ENCODE measurements around the gene KLHL22.

DNA sequence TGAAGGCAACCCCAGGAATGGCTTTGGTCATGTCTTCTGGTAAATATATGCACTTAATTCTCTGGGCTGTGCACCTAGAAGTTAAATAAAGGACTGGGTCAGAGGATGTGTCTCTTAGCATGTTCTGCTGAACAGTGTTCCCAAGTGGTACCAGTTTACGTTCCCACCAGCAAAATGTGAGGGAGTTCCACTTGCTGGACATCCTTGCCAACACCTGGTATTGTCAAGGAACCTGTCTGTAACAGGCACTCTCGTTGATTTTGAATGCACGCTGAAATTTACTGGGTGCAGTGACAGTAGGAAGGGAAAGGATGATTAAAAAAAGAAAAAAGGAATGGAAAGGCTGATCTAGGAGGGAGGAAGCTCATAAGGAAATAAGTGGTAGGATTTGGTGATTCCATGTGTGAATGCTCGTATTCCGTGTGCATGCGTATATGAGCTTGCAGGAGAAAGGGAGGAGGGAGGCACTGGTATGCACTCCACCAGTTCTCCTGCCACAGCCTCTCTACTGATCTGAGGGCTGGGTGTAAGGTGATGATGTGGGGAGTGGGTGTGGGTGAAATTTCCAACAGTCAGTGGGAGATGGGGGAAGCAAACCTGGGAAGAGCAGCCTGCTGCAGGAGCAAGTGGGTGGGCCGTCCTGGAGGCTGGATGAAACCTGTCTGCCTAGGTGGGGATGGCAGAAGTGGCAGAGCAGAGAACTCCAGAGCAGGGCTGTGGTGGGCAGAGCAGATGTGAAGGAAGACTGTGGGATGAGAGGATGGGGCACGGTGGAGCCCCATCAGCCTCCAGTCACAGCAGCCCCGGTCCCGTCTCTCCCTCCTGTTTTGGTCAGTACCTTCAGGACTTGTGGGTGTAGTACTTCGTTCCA, 26.8 kb upstream of the KLHL22 start:
- TF ChIP-seq POLR2A (IDR thresholded peaks at IDR 0.05; ENCODE audit: low read depth, low read length): peak; percentile 18; the same call in 1 of the 2 replicates
- no peak for TF ChIP-seq POU2F2 (IDR thresholded peaks at IDR 0.05; ENCODE audit: low read depth, low read length)
- TF ChIP-seq POLR2AphosphoS5 (IDR thresholded peaks at IDR 0.05; ENCODE audit: low read depth, low read length): no peak
- TF ChIP-seq SPI1 (IDR thresholded peaks at IDR 0.05; ENCODE audit: low read depth, low read length): no peak
- no peak for TF ChIP-seq TAF1 (IDR thresholded peaks at IDR 0.05; ENCODE audit: low read depth, low read length)
- TF ChIP-seq PAX5 (IDR thresholded peaks at IDR 0.05; ENCODE audit: insufficient read depth, low read length, severe bottlenecking): no peak
